WTC11 (cell line): ENCODE results near the gene SNTB2. TPM values are rescaled to one million over a fixed set of nuclear protein-coding genes. Genes with fewer than 3 reads are reported as not detected.

Experiments
- ATAC-seq: fragments of 200-7000 bp; cut with Tn5 transposase; 2 replicates; pipeline ENCODE4 v1.10.0; 2021; ENCODE audit warnings: mild to moderate bottlenecking, moderate library complexity
- CTCF ChIA-PET: fragments of 300-600 bp; sonication (Branson Sonifier 250); formaldehyde crosslinking; loops from one replicate; lab custom pipeline; 2021; ENCODE audit warnings: antibody characterized with exemption; lab: Charles Lee
- POLR2A ChIA-PET: fragments of 350-600 bp; sonication (Branson Sonifier 250); formaldehyde crosslinking; loops from one replicate; lab custom pipeline; 2021; ENCODE audit warnings: antibody characterized with exemption; lab: Charles Lee
- DNase-seq: peaks from one replicate; pipeline ENCODE4 v3.0.0; 2021; ENCODE audit warnings: low spot score
- H3K27ac Mint-ChIP-seq: 2 replicates; pipeline ENCODE4 v1.8.0; 2021; ENCODE audit warnings: mixed read lengths
- H3K27me3 Mint-ChIP-seq: 2 replicates; pipeline ENCODE4 v1.8.0; 2021; ENCODE audit warnings: low read depth, mild to moderate bottlenecking, moderate library complexity, mixed read lengths
- H3K36me3 Mint-ChIP-seq: 2 replicates; pipeline ENCODE4 v1.8.0; 2021; ENCODE audit warnings: mixed read lengths
- H3K4me1 Mint-ChIP-seq: 2 replicates; pipeline ENCODE4 v1.8.0; 2022; ENCODE audit warnings: mixed read lengths
- H3K4me3 Mint-ChIP-seq: 2 replicates; pipeline ENCODE4 v1.8.0; 2021; ENCODE audit warnings: mild to moderate bottlenecking, moderate library complexity, mixed read lengths
- H3K9me3 Mint-ChIP-seq: 2 replicates; pipeline ENCODE4 v1.8.0; 2021; ENCODE audit warnings: mixed read lengths
- ESRRA ChIP-seq: sonication (generic); formaldehyde crosslinking; IDR thresholded peaks from 2 replicates; pipeline ENCODE4 v1.8.1; 2022; ENCODE audit warnings: mild to moderate bottlenecking, missing genetic modification reagents, borderline replicate concordance
- FOXP1 ChIP-seq: sonication (generic); formaldehyde crosslinking; IDR thresholded peaks from 2 replicates; pipeline ENCODE4 v1.8.0; 2022; ENCODE audit warnings: missing genetic modification reagents, mild to moderate bottlenecking, moderate library complexity, borderline replicate concordance
- GABPB1 ChIP-seq: sonication (generic); formaldehyde crosslinking; IDR thresholded peaks from 2 replicates; pipeline ENCODE4 v1.8.1; 2023; ENCODE audit warnings: mild to moderate bottlenecking, missing genetic modification reagents
- JUN ChIP-seq: sonication (generic); formaldehyde crosslinking; IDR thresholded peaks from 2 replicates; pipeline ENCODE4 v1.8.0; 2023; ENCODE audit warnings: mild to moderate bottlenecking, missing genetic modification reagents
- NFATC4 ChIP-seq: fragments of 250-450 bp; sonication (Bioruptor Pico); IDR thresholded peaks from 2 replicates; pipeline ENCODE4 v1.9.0; 2021; ENCODE audit warnings: mild to moderate bottlenecking
- NFYB ChIP-seq: sonication (generic); formaldehyde crosslinking; conservative IDR thresholded peaks from 2 replicates; pipeline ENCODE4 v1.8.0; 2022; ENCODE audit warnings: low read depth, missing genetic modification reagents
- NR1H2 ChIP-seq: sonication (generic); formaldehyde crosslinking; IDR thresholded peaks from 2 replicates; pipeline ENCODE4 v1.9.0; 2021; ENCODE audit warnings: mild to moderate bottlenecking, moderate library complexity, missing genetic modification reagents
- NR2C2 ChIP-seq: sonication (generic); formaldehyde crosslinking; IDR thresholded peaks from 2 replicates; pipeline ENCODE4 v1.8.0; 2022; ENCODE audit warnings: mild to moderate bottlenecking, missing genetic modification reagents
- RELA ChIP-seq: sonication (generic); formaldehyde crosslinking; IDR thresholded peaks from 2 replicates; pipeline ENCODE4 v1.8.1; 2022; ENCODE audit warnings: missing genetic modification reagents, mild to moderate bottlenecking, borderline replicate concordance
- SMAD3 ChIP-seq: sonication (generic); formaldehyde crosslinking; IDR thresholded peaks from 2 replicates; pipeline ENCODE4 v1.8.0; 2022; ENCODE audit warnings: missing genetic modification reagents, mild to moderate bottlenecking, borderline replicate concordance
- TEAD1 ChIP-seq: sonication (generic); formaldehyde crosslinking; IDR thresholded peaks from 2 replicates; pipeline ENCODE4 v1.8.0; 2022; ENCODE audit warnings: mild to moderate bottlenecking, missing genetic modification reagents
- ZNF138 ChIP-seq: sonication (generic); formaldehyde crosslinking; conservative IDR thresholded peaks from 2 replicates; pipeline ENCODE4 v1.8.1; 2022; ENCODE audit warnings: mild to moderate bottlenecking, moderate library complexity, missing genetic modification reagents
- ZNF219 ChIP-seq: sonication (generic); formaldehyde crosslinking; IDR thresholded peaks from 2 replicates; pipeline ENCODE4 v1.8.0; 2023; ENCODE audit warnings: missing genetic modification reagents, mild to moderate bottlenecking, borderline replicate concordance
- ZNF671 ChIP-seq: fragments of 250-450 bp; sonication (Bioruptor Pico); IDR thresholded peaks from 2 replicates; pipeline ENCODE4 v1.8.0; 2021; ENCODE audit warnings: mild to moderate bottlenecking
- total RNA-seq: library from RNA; stranded (reverse); gene quantifications from 3 replicates; pipeline ENCODE4 v1.2.3, GENCODE V29; 2021
- TF ChIP-seq, protein P1 (sequence below): sonication (generic); formaldehyde crosslinking; conservative IDR thresholded peaks from 2 replicates; pipeline ENCODE4 v1.8.1; 2023; ENCODE audit warnings: mild to moderate bottlenecking, low read depth, missing genetic modification reagents, moderate library complexity
- TF ChIP-seq, protein P2 (sequence below): fragments of 250-450 bp; sonication (Bioruptor Pico); IDR thresholded peaks from 2 replicates; pipeline ENCODE4 v2.1.2; 2022; ENCODE audit warnings: mild to moderate bottlenecking, moderate library complexity
- TF ChIP-seq, protein P3 (sequence below): sonication (generic); formaldehyde crosslinking; IDR thresholded peaks from 2 replicates; pipeline ENCODE4 v1.8.0; 2022; ENCODE audit warnings: mild to moderate bottlenecking, missing genetic modification reagents
- TF ChIP-seq, protein P4 (sequence below): fragments of 250-450 bp; sonication (Bioruptor Pico); IDR thresholded peaks from 2 replicates; pipeline ENCODE4 v1.9.0; 2021; ENCODE audit warnings: mild to moderate bottlenecking, borderline replicate concordance

Gene SNTB2
- total RNA-seq, 1 experiment from 2014 or later, result 23.7 TPM

DNA sequence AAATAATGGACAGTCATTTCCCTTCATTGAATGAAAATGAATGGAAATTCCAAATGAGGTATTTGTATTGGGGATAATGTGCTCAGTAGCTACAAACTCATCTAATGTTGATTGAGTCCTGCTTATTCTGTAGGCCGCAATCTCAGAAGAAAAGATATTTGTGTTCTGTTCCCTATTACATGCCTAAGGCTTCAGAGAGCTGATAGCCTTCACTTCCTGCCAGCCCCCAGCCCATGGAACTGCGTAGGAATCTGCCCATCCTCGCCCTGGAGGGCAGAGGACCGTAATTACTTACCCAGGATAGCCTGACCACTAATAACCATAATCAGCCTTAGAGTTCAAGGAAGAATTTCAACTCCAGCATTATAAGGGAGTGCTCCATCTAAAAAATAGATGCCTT is 17.9 kb upstream of the SNTB2 start:
- DNase-seq (no peak), ATAC-seq (no peak)
- Mint-ChIP-seq H3K27me3 (no peaks in the 10 kb centered on the region), H3K4me1 (peaks cover 18% of the 10 kb centered on the region), H3K27ac (no peak overlapping the region; the same call in 1 of the 2 replicates), H3K36me3 (peaks cover 48% of the 10 kb centered on the region), H3K9me3 (no peaks in the 10 kb centered on the region), H3K4me3 (no peak overlapping the region)
- POLR2A ChIA-PET, result no interaction called here
- CTCF ChIA-PET, result interaction anchor here (0.6 kb wide), 1 partner anchor 22 kb away, joined by 4 read pairs; no protein-coding TSS in a partner anchor
- TF ChIP-seq ZNF219, result no peak
- TF ChIP-seq RELA (CRISPR knock-in tag), result no peak

DNA sequence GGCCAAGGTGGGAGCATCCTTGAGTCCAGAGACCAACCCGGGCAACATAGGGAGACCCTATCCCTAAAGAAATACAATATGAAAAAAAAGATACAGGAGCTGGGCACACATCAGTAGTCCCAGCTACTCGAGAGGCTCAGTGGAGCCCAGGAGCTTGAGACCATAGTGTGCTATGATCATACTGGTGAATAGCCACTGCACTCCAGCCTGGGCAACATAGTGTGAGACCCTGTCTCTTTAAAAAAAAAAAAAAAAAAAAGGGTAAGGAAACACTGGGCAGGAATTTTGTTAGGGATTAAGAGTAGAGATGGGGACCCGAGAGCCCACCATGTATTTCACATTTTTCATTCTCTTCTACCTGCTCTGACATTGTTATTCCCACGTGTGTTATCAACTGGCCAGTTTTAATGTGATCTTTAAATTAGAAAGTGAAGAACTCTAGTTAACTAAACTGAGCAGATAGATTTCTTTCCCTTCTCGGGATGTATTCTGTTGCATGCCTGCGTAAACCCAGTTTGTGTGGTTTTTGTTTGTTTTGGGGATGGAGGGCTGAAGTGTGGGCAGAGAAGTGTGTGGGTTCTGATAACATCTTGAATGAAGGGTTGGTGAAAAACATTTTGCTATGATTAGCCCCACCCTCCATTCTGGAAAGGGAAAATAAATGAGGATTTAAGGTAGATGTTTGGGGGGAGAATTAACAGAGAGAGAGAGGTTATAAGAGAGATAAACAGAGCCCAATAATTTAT is 17.2 kb upstream of the SNTB2 start:
- Mint-ChIP-seq H3K4me3 (no peak overlapping the region), H3K4me1 (peaks cover 18% of the 10 kb centered on the region), H3K36me3 (peaks cover 43% of the 10 kb centered on the region), H3K27ac (peak overlapping the region; percentile 46), H3K27me3 (no peaks in the 10 kb centered on the region), H3K9me3 (no peaks in the 10 kb centered on the region)
- no peak for TF ChIP-seq NR1H2 (CRISPR knock-in tag)
- no peak for TF ChIP-seq FOXP1 (CRISPR knock-in tag)
- no peak for TF ChIP-seq GABPB1
- TF ChIP-seq, protein P1, sequence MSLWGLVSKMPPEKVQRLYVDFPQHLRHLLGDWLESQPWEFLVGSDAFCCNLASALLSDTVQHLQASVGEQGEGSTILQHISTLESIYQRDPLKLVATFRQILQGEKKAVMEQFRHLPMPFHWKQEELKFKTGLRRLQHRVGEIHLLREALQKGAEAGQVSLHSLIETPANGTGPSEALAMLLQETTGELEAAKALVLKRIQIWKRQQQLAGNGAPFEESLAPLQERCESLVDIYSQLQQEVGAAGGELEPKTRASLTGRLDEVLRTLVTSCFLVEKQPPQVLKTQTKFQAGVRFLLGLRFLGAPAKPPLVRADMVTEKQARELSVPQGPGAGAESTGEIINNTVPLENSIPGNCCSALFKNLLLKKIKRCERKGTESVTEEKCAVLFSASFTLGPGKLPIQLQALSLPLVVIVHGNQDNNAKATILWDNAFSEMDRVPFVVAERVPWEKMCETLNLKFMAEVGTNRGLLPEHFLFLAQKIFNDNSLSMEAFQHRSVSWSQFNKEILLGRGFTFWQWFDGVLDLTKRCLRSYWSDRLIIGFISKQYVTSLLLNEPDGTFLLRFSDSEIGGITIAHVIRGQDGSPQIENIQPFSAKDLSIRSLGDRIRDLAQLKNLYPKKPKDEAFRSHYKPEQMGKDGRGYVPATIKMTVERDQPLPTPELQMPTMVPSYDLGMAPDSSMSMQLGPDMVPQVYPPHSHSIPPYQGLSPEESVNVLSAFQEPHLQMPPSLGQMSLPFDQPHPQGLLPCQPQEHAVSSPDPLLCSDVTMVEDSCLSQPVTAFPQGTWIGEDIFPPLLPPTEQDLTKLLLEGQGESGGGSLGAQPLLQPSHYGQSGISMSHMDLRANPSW, result no peak
- no peak for TF ChIP-seq ZNF138 (CRISPR knock-in tag)
- TF ChIP-seq ESRRA (CRISPR knock-in tag), result no peak
- TF ChIP-seq NFATC4 (CRISPR knock-in tag), result no peak
- TF ChIP-seq JUN (CRISPR knock-in tag), result no peak
- DNase-seq, result no peak
- no peak for ATAC-seq
- ChIA-PET POLR2A (no interaction called here), CTCF (no interaction called here)

DNA sequence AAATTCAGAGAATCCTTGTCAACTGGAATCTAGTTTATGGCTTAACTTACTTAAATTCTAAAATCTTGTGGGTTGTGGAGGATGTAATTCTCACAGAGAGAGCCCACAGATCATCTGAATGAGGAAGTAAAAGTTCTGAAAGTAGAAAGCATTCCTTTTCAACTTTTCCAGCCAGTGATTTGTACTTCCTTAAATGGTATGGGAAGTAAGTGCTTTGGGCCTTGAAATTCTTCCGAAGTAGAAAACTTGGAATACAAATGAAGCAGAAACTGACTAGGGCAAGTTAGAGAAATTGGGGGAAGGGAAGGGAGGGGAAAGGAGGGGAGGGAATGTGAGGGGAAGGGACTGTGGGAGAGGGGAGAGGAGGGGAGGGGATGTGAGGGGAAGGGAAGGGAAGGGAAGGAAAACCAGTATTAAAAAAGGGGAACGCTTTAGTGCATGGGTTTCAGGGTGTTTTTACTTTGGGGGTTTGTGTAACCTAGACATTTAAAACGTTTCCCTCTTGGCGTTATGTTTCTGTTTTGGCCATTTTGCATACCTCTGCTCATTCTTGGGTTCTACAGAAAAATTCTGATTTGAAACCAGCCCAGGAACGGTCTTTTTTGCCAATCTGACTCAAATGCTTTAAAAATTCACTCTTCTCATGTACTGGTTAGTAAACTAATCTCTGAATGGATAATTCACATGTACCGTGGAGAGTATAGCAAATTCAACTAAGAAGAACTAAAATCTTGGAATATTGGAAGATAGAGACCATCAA is 15.5 kb upstream of the SNTB2 start:
- POLR2A ChIA-PET, result no interaction called here
- no peaks in the 10 kb centered on the region for H3K27me3 Mint-ChIP-seq
- no peaks in the 10 kb centered on the region for H3K9me3 Mint-ChIP-seq
- H3K27ac Mint-ChIP-seq, result peak overlapping the region; percentile 76
- no peak overlapping the region for H3K4me3 Mint-ChIP-seq
- ATAC-seq (no peak; the same call in 1 of the 2 replicates), DNase-seq (no peak)
- peaks cover 29% of the 10 kb centered on the region for H3K36me3 Mint-ChIP-seq
- CTCF ChIA-PET, result no interaction called here
- H3K4me1 Mint-ChIP-seq, result peaks cover 18% of the 10 kb centered on the region
- TF ChIP-seq NFYB (CRISPR knock-in tag) (no peak), ZNF671 (CRISPR knock-in tag) (no peak), SMAD3 (CRISPR knock-in tag) (no peak), ZNF219 (no peak), NR2C2 (CRISPR knock-in tag) (no peak), TEAD1 (no peak), NR1H2 (CRISPR knock-in tag) (no peak)
- TF ChIP-seq, protein P2, sequence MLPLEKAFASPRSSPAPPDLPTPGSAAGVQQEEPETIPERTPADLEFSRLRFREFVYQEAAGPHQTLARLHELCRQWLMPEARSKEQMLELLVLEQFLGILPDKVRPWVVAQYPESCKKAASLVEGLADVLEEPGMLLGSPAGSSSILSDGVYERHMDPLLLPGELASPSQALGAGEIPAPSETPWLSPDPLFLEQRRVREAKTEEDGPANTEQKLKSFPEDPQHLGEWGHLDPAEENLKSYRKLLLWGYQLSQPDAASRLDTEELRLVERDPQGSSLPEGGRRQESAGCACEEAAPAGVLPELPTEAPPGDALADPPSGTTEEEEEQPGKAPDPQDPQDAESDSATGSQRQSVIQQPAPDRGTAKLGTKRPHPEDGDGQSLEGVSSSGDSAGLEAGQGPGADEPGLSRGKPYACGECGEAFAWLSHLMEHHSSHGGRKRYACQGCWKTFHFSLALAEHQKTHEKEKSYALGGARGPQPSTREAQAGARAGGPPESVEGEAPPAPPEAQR (CRISPR knock-in tag), result no peak
- TF ChIP-seq, protein P3, sequence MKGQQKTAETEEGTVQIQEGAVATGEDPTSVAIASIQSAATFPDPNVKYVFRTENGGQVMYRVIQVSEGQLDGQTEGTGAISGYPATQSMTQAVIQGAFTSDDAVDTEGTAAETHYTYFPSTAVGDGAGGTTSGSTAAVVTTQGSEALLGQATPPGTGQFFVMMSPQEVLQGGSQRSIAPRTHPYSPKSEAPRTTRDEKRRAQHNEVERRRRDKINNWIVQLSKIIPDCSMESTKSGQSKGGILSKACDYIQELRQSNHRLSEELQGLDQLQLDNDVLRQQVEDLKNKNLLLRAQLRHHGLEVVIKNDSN (CRISPR knock-in tag), result no peak
- TF ChIP-seq, protein P4, sequence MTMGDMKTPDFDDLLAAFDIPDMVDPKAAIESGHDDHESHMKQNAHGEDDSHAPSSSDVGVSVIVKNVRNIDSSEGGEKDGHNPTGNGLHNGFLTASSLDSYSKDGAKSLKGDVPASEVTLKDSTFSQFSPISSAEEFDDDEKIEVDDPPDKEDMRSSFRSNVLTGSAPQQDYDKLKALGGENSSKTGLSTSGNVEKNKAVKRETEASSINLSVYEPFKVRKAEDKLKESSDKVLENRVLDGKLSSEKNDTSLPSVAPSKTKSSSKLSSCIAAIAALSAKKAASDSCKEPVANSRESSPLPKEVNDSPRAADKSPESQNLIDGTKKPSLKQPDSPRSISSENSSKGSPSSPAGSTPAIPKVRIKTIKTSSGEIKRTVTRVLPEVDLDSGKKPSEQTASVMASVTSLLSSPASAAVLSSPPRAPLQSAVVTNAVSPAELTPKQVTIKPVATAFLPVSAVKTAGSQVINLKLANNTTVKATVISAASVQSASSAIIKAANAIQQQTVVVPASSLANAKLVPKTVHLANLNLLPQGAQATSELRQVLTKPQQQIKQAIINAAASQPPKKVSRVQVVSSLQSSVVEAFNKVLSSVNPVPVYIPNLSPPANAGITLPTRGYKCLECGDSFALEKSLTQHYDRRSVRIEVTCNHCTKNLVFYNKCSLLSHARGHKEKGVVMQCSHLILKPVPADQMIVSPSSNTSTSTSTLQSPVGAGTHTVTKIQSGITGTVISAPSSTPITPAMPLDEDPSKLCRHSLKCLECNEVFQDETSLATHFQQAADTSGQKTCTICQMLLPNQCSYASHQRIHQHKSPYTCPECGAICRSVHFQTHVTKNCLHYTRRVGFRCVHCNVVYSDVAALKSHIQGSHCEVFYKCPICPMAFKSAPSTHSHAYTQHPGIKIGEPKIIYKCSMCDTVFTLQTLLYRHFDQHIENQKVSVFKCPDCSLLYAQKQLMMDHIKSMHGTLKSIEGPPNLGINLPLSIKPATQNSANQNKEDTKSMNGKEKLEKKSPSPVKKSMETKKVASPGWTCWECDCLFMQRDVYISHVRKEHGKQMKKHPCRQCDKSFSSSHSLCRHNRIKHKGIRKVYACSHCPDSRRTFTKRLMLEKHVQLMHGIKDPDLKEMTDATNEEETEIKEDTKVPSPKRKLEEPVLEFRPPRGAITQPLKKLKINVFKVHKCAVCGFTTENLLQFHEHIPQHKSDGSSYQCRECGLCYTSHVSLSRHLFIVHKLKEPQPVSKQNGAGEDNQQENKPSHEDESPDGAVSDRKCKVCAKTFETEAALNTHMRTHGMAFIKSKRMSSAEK (CRISPR knock-in tag), result no peak
